Measurements from ENCODE around the gene GYG2. TPM values are rescaled to one million over a fixed set of nuclear protein-coding genes. Genes with fewer than 3 reads are reported as not detected.
A peak's percentile ranks its signal among the peaks of the same experiment; 100 is the strongest.

Gene GYG2
- total RNA-seq, 2 donors from 2014 or later, result 52.6 to 108 TPM

- Mint-ChIP-seq H3K4me1 (peaks cover 3% of the 10 kb centered on the region), H3K27ac (peak overlapping the region; percentile 74), H3K4me3 (no peak overlapping the region), H3K36me3 (ENCODE audit: low read depth) (peaks cover 76% of the 10 kb centered on the region), H3K27me3 (ENCODE audit: insufficient read depth) (no peaks in the 10 kb centered on the region), H3K9me3 (no peaks in the 10 kb centered on the region)
- H3K4me3 ChIP-seq (ENCODE audit: low read length), result no peak overlapping the region
- DNase-seq, result peak; percentile 62
- H3K36me3 ChIP-seq (ENCODE audit: control insufficient read depth, insufficient read depth, low read length), result peaks cover 56% of the 10 kb centered on the region
- H3K27ac ChIP-seq (ENCODE audit: low read depth, low read length), result no peak overlapping the region
- H3K9ac ChIP-seq (ENCODE audit: extremely low read depth, low read length, poor library complexity, severe bottlenecking), result no peak overlapping the region
- H3K27me3 ChIP-seq (ENCODE audit: control insufficient read depth, insufficient read depth, low read length, poor library complexity, severe bottlenecking), result no peaks in the 10 kb centered on the region
- no peaks in the 10 kb centered on the region for H3K4me1 ChIP-seq (ENCODE audit: control insufficient read depth, insufficient read depth, low read length)
- H3K9me3 ChIP-seq (ENCODE audit: control insufficient read depth, low read length), result no peaks in the 10 kb centered on the region
- WGBS, 2 experiments (ENCODE audit: insufficient coverage in 1 of 2, insufficient read length in 1 of 2), result 43 to 88% methylated on average over 5 to 6 of the region's 6 CpGs
- TF ChIP-seq CTCF (conservative IDR thresholded peaks at IDR 0.05), result no peak
These were observed 34.9 kb downstream of the GYG2 start for GRCh38 chrX:2863646-2864045.

GRCh38 chrX:2867206-2867605 is 38.5 kb downstream of the GYG2 start:
- H3K9me3 Mint-ChIP-seq, result no peaks in the 10 kb centered on the region
- H3K4me3 Mint-ChIP-seq, result no peak overlapping the region
- no peak for TF ChIP-seq CTCF (conservative IDR thresholded peaks at IDR 0.05)
- no peak overlapping the region for H3K27ac ChIP-seq (ENCODE audit: low read depth, low read length)
- 92% methylated on average over 7 of the region's 7 CpGs; no CpG with 5 or more reads in 1 of the 2 experiments for WGBS, 2 experiments (ENCODE audit: insufficient coverage in 1 of 2, insufficient read length in 1 of 2)
- H3K9me3 ChIP-seq (ENCODE audit: control insufficient read depth, low read length), result no peaks in the 10 kb centered on the region
- H3K4me1 ChIP-seq (ENCODE audit: control insufficient read depth, insufficient read depth, low read length), result no peaks in the 10 kb centered on the region
- no peaks in the 10 kb centered on the region for H3K27me3 ChIP-seq (ENCODE audit: control insufficient read depth, insufficient read depth, low read length, poor library complexity, severe bottlenecking)
- peaks cover 38% of the 10 kb centered on the region for H3K36me3 ChIP-seq (ENCODE audit: control insufficient read depth, insufficient read depth, low read length)
- no peak overlapping the region for H3K27ac Mint-ChIP-seq
- peaks cover 6% of the 10 kb centered on the region for H3K4me1 Mint-ChIP-seq
- H3K9ac ChIP-seq (ENCODE audit: extremely low read depth, low read length, poor library complexity, severe bottlenecking), result no peak overlapping the region
- DNase-seq, result no peak
- peaks cover 71% of the 10 kb centered on the region for H3K36me3 Mint-ChIP-seq (ENCODE audit: low read depth)
- no peaks in the 10 kb centered on the region for H3K27me3 Mint-ChIP-seq (ENCODE audit: insufficient read depth)
- H3K4me3 ChIP-seq (ENCODE audit: low read length), result no peak overlapping the region

DNA sequence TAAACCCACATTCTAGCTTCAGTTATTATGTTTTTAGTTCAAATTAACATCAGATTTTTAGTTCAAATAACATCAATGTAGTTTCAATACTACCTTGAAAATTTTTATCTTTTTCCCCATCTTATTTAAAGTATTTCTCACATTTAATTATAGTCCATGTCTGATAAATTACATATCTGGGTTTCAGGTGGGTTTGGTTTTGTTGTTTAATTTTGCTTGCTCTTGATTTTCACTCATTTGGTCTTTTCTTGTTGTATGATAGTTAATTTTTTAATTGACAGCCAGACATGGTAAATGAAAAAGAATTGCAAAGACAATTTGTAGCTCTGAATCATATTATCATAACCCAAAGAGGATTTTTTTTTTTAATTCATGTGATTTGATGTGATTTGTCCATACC is 41.9 kb downstream of the GYG2 start:
- Histone ChIP-seq H3K36me3 (ENCODE audit: control insufficient read depth, insufficient read depth, low read length) (peaks cover 29% of the 10 kb centered on the region), H3K4me1 (ENCODE audit: control insufficient read depth, insufficient read depth, low read length) (no peaks in the 10 kb centered on the region), H3K27ac (ENCODE audit: low read depth, low read length) (no peak overlapping the region), H3K9ac (ENCODE audit: extremely low read depth, low read length, poor library complexity, severe bottlenecking) (no peak overlapping the region), H3K27me3 (ENCODE audit: control insufficient read depth, insufficient read depth, low read length, poor library complexity, severe bottlenecking) (no peaks in the 10 kb centered on the region), H3K4me3 (ENCODE audit: low read length) (no peak overlapping the region), H3K9me3 (ENCODE audit: control insufficient read depth, low read length) (peaks cover 9% of the 10 kb centered on the region)
- Mint-ChIP-seq H3K27me3 (ENCODE audit: insufficient read depth) (no peaks in the 10 kb centered on the region), H3K4me1 (peaks cover 5% of the 10 kb centered on the region), H3K9me3 (peaks cover 17% of the 10 kb centered on the region), H3K4me3 (no peak overlapping the region), H3K36me3 (ENCODE audit: low read depth) (peaks cover 70% of the 10 kb centered on the region), H3K27ac (no peak overlapping the region)
- no peak for DNase-seq
- no peak for TF ChIP-seq CTCF (conservative IDR thresholded peaks at IDR 0.05)
